Measurements from ENCODE around the gene ARHGAP40.

DNA sequence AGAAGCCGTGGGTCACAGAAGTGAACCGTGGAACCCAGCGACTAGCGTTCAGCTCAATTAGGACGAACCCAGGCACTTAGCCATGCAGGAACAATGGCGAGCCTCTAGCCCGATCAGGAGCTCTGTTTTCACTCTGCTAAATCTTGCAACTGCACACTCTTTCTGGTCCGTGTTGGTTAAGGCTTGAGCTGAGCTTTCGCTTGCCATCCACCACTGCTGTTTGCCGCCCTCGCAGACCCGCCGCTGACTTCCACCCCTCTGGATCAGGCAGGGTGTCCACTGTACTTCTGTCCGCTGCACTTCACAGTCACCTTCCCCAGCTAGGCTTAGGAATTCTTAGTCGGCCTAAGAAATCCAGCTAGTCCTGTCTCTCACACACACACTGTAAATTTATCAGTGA lies 96.9 kb downstream of the ARHGAP40 start:
- TF ChIP-seq, protein P1, sequence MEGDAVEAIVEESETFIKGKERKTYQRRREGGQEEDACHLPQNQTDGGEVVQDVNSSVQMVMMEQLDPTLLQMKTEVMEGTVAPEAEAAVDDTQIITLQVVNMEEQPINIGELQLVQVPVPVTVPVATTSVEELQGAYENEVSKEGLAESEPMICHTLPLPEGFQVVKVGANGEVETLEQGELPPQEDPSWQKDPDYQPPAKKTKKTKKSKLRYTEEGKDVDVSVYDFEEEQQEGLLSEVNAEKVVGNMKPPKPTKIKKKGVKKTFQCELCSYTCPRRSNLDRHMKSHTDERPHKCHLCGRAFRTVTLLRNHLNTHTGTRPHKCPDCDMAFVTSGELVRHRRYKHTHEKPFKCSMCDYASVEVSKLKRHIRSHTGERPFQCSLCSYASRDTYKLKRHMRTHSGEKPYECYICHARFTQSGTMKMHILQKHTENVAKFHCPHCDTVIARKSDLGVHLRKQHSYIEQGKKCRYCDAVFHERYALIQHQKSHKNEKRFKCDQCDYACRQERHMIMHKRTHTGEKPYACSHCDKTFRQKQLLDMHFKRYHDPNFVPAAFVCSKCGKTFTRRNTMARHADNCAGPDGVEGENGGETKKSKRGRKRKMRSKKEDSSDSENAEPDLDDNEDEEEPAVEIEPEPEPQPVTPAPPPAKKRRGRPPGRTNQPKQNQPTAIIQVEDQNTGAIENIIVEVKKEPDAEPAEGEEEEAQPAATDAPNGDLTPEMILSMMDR (IDR thresholded peaks at IDR 0.05; ENCODE audit: low read depth, low read length), result no peak
- TF ChIP-seq POLR2A (IDR thresholded peaks at IDR 0.05; ENCODE audit: extremely low read depth, insufficient read length) (no peak), MYC (IDR thresholded peaks at IDR 0.05; ENCODE audit: low read depth, low read length) (no peak), MAX (IDR thresholded peaks at IDR 0.05; ENCODE audit: low read depth, low read length) (no peak)

All from NB4 (cell line).